Measurements from ENCODE around the gene FTCD. TPM values are rescaled to one million over a fixed set of nuclear protein-coding genes. Genes with fewer than 3 reads are reported as not detected.

The FTCD gene
- total and polyA plus RNA-seq, 9 of the 15 experiments (the other 6 are each of a cell fraction or from before 2014, with no cell fraction given), result 0.11 to 1.6 (median 0.67) TPM; not detected in 5

GRCh38 chr21:46189213-46189958 is 34.0 kb upstream of the FTCD start (continued):
- TF ChIP-seq, protein P1, sequence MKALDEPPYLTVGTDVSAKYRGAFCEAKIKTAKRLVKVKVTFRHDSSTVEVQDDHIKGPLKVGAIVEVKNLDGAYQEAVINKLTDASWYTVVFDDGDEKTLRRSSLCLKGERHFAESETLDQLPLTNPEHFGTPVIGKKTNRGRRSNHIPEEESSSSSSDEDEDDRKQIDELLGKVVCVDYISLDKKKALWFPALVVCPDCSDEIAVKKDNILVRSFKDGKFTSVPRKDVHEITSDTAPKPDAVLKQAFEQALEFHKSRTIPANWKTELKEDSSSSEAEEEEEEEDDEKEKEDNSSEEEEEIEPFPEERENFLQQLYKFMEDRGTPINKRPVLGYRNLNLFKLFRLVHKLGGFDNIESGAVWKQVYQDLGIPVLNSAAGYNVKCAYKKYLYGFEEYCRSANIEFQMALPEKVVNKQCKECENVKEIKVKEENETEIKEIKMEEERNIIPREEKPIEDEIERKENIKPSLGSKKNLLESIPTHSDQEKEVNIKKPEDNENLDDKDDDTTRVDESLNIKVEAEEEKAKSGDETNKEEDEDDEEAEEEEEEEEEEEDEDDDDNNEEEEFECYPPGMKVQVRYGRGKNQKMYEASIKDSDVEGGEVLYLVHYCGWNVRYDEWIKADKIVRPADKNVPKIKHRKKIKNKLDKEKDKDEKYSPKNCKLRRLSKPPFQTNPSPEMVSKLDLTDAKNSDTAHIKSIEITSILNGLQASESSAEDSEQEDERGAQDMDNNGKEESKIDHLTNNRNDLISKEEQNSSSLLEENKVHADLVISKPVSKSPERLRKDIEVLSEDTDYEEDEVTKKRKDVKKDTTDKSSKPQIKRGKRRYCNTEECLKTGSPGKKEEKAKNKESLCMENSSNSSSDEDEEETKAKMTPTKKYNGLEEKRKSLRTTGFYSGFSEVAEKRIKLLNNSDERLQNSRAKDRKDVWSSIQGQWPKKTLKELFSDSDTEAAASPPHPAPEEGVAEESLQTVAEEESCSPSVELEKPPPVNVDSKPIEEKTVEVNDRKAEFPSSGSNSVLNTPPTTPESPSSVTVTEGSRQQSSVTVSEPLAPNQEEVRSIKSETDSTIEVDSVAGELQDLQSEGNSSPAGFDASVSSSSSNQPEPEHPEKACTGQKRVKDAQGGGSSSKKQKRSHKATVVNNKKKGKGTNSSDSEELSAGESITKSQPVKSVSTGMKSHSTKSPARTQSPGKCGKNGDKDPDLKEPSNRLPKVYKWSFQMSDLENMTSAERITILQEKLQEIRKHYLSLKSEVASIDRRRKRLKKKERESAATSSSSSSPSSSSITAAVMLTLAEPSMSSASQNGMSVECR (CRISPR knock-in tag; IDR thresholded peaks at IDR 0.05), result 0 out of 2 replicates have a peak, but pooled peaks have one; percentile 65
- TF ChIP-seq CREB1 (IDR thresholded peaks at IDR 0.05), result no peak
- peak; percentile 38; the same call in 1 of the 2 replicates for TF ChIP-seq CREB1 (CRISPR knock-in tag; IDR thresholded peaks at IDR 0.05)
- TF ChIP-seq NR2C1 (IDR thresholded peaks at IDR 0.05), result no peak
- TF ChIP-seq NR2C1 (tag; IDR thresholded peaks at IDR 0.05), result no peak
- TF ChIP-seq SAP30 (IDR thresholded peaks at IDR 0.05; ENCODE audit: borderline replicate concordance, insufficient read depth, low read depth, low read length, poor library complexity, severe bottlenecking), result peak; percentile 72
- TF ChIP-seq, protein P2, sequence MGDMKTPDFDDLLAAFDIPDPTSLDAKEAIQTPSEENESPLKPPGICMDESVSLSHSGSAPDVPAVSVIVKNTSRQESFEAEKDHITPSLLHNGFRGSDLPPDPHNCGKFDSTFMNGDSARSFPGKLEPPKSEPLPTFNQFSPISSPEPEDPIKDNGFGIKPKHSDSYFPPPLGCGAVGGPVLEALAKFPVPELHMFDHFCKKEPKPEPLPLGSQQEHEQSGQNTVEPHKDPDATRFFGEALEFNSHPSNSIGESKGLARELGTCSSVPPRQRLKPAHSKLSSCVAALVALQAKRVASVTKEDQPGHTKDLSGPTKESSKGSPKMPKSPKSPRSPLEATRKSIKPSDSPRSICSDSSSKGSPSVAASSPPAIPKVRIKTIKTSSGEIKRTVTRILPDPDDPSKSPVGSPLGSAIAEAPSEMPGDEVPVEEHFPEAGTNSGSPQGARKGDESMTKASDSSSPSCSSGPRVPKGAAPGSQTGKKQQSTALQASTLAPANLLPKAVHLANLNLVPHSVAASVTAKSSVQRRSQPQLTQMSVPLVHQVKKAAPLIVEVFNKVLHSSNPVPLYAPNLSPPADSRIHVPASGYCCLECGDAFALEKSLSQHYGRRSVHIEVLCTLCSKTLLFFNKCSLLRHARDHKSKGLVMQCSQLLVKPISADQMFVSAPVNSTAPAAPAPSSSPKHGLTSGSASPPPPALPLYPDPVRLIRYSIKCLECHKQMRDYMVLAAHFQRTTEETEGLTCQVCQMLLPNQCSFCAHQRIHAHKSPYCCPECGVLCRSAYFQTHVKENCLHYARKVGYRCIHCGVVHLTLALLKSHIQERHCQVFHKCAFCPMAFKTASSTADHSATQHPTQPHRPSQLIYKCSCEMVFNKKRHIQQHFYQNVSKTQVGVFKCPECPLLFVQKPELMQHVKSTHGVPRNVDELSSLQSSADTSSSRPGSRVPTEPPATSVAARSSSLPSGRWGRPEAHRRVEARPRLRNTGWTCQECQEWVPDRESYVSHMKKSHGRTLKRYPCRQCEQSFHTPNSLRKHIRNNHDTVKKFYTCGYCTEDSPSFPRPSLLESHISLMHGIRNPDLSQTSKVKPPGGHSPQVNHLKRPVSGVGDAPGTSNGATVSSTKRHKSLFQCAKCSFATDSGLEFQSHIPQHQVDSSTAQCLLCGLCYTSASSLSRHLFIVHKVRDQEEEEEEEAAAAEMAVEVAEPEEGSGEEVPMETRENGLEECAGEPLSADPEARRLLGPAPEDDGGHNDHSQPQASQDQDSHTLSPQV (IDR thresholded peaks at IDR 0.05), result 0 out of 2 replicates have a peak, but pooled peaks have one; percentile 17
- peak; percentile 27; the same call in 1 of the 2 replicates for TF ChIP-seq POLR2A (conservative IDR thresholded peaks at IDR 0.05)
- TF ChIP-seq, protein P3, sequence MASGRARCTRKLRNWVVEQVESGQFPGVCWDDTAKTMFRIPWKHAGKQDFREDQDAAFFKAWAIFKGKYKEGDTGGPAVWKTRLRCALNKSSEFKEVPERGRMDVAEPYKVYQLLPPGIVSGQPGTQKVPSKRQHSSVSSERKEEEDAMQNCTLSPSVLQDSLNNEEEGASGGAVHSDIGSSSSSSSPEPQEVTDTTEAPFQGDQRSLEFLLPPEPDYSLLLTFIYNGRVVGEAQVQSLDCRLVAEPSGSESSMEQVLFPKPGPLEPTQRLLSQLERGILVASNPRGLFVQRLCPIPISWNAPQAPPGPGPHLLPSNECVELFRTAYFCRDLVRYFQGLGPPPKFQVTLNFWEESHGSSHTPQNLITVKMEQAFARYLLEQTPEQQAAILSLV (tag; IDR thresholded peaks at IDR 0.05), result no peak
- TF ChIP-seq ZHX1 (conservative IDR thresholded peaks at IDR 0.05; ENCODE audit: low read length), result no peak
- TF ChIP-seq, protein P4, sequence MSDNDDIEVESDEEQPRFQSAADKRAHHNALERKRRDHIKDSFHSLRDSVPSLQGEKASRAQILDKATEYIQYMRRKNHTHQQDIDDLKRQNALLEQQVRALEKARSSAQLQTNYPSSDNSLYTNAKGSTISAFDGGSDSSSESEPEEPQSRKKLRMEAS (CRISPR knock-in tag; IDR thresholded peaks at IDR 0.05), result peak; percentile 92
